ENCODE results near the gene TNS3. TPM values are rescaled to one million over a fixed set of nuclear protein-coding genes. Genes with fewer than 3 reads are reported as not detected.

Gene TNS3
- total and polyA plus RNA-seq, 10 donors: 17.7 to 247 (median 147) TPM

- no peaks in the 10 kb centered on the region for H3K27me3 ChIP-seq (replicated peaks in 1 of 7)
- no peak for DNase-seq
- peaks cover 0 to 49% (median 19%) of the 10 kb centered on the region in 6 donors for H3K4me1 ChIP-seq
- H3K4me3 ChIP-seq: no peak overlapping the region
- H3K36me3 ChIP-seq: peaks cover 4 to 79% (median 19%) of the 10 kb centered on the region in 6 donors
- TF ChIP-seq, protein P1, sequence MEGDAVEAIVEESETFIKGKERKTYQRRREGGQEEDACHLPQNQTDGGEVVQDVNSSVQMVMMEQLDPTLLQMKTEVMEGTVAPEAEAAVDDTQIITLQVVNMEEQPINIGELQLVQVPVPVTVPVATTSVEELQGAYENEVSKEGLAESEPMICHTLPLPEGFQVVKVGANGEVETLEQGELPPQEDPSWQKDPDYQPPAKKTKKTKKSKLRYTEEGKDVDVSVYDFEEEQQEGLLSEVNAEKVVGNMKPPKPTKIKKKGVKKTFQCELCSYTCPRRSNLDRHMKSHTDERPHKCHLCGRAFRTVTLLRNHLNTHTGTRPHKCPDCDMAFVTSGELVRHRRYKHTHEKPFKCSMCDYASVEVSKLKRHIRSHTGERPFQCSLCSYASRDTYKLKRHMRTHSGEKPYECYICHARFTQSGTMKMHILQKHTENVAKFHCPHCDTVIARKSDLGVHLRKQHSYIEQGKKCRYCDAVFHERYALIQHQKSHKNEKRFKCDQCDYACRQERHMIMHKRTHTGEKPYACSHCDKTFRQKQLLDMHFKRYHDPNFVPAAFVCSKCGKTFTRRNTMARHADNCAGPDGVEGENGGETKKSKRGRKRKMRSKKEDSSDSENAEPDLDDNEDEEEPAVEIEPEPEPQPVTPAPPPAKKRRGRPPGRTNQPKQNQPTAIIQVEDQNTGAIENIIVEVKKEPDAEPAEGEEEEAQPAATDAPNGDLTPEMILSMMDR (IDR thresholded peaks at IDR 0.05 in 8 of 11, conservative IDR thresholded peaks at IDR 0.05 in 3 of 11): no peak
- no peak for TF ChIP-seq POLR2AphosphoS5 (IDR thresholded peaks at IDR 0.05)
- H3K9me3 ChIP-seq: no peaks in the 10 kb centered on the region
- peak overlapping the region in 4 of 8 donors; percentile 16 to 23 (median 20) for H3K27ac ChIP-seq
- intact Hi-C loops (cut with DNase I; ENCODE audit: low total_unique reads): no loop called here
- WGBS, 5 donors: 61 to 80% (median 62%) methylated on average over 2 of the region's 2 CpGs
Observed at GRCh38 chr7:47317487-47317886, 264.4 kb downstream of the TNS3 start.

DNA sequence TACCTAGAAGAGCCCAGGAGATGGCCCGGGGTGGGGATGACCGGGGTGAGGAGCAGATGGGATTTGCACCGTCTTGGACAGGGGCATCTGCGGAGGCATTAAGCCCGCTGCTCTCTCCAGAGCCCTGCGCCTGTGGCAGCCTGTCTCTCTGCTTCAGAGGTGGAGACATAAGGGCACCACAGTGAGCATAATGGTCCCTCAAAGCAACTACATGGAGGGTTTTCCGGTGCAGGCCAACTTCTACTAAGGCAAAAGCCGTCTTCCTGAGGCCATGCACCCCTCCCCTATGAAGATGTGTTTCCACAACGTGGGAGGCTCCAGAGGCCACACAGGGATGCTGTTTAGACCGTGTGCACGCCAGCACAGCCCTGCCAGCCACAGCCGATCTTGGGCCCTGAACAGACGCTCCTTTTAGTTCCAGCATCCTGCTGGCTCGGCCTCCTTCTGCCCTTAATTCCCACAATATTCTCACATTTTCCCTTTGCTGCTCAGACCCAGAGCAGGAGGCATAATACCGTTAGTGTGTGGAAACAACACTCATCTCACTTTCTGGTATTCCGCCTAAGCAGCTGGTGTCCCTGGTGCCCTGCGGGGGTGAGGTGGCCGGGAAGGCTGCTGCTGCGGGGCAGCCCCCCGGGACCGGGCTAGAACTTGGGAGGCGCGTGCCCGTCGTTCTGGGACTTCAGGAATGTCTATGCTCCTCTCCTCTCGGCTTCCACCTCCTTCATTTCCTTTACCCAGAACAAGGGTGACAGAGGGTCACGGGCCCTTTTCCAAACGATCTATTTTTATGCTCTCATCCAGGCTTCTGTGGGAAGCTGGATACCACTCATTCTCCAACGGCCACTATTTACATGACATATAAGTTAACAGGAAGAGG is 266.9 kb downstream of the TNS3 start:
- Histone ChIP-seq H3K27ac (peak overlapping the region in 7 of 8 donors; percentile 15 to 74 (median 57)), H3K36me3 (peaks cover 0 to 76% (median 9%) of the 10 kb centered on the region in 6 donors), H3K4me1 (peaks cover 0 to 49% (median 19%) of the 10 kb centered on the region in 6 donors), H3K9me3 (peaks cover 0 to 13% (median 0%) of the 10 kb centered on the region in 8 donors), H3K27me3 (replicated peaks in 1 of 7) (no peaks in the 10 kb centered on the region), H3K4me3 (no peak overlapping the region)
- no peak for DNase-seq
- intact Hi-C loops (cut with DNase I; ENCODE audit: low total_unique reads): no loop called here
- WGBS, 5 donors: 74 to 85% (median 83%) methylated on average over 27 to 29 of the region's 29 CpGs
- TF ChIP-seq POLR2AphosphoS5 (IDR thresholded peaks at IDR 0.05) (peak; percentile 44 to 84 (median 65)), POLR2A (IDR thresholded peaks at IDR 0.05) (no peak)

- WGBS, 5 donors: 81 to 91% (median 84%) methylated on average over 8 of the region's 8 CpGs
- peak overlapping the region in 6 of 8 donors; percentile 15 to 74 (median 58) for H3K27ac ChIP-seq
- peaks cover 0 to 45% (median 19%) of the 10 kb centered on the region in 6 donors for H3K4me1 ChIP-seq
- no peak overlapping the region for H3K4me3 ChIP-seq
- DNase-seq: no peak
- no peak for TF ChIP-seq POLR2AphosphoS5 (IDR thresholded peaks at IDR 0.05)
- TF ChIP-seq, protein P1 (IDR thresholded peaks at IDR 0.05 in 8 of 11, conservative IDR thresholded peaks at IDR 0.05 in 3 of 11): no peak
- no peak for TF ChIP-seq POLR2A (IDR thresholded peaks at IDR 0.05)
- intact Hi-C loops (cut with DNase I; ENCODE audit: low total_unique reads): no loop called here
- peaks cover 0 to 70% (median 9%) of the 10 kb centered on the region in 6 donors for H3K36me3 ChIP-seq
- H3K27me3 ChIP-seq (replicated peaks in 1 of 7): no peaks in the 10 kb centered on the region
- H3K9me3 ChIP-seq: peaks cover 0 to 13% (median 0%) of the 10 kb centered on the region in 8 donors
Observed at GRCh38 chr7:47314248-47314647, 267.7 kb downstream of the TNS3 start.

GRCh38 chr7:47313564-47313963 is 268.3 kb downstream of the TNS3 start:
- no peaks in the 10 kb centered on the region for H3K27me3 ChIP-seq (replicated peaks in 1 of 7)
- H3K27ac ChIP-seq: peak overlapping the region in 5 of 8 donors; percentile 53 to 74 (median 59)
- H3K36me3 ChIP-seq: peaks cover 0 to 67% (median 7%) of the 10 kb centered on the region in 6 donors
- intact Hi-C loops (cut with DNase I; ENCODE audit: low total_unique reads): no loop called here
- H3K9me3 ChIP-seq: peaks cover 0 to 17% (median 2%) of the 10 kb centered on the region in 8 donors
- H3K4me3 ChIP-seq: no peak overlapping the region
- no peak for DNase-seq
- H3K4me1 ChIP-seq: peaks cover 0 to 39% (median 16%) of the 10 kb centered on the region in 6 donors
- 69 to 85% (median 74%) methylated on average over 4 of the region's 4 CpGs for WGBS, 5 donors
- TF ChIP-seq, protein P1 (IDR thresholded peaks at IDR 0.05 in 8 of 11, conservative IDR thresholded peaks at IDR 0.05 in 3 of 11): no peak
- no peak for TF ChIP-seq POLR2AphosphoS5 (IDR thresholded peaks at IDR 0.05)
- no peak for TF ChIP-seq POLR2A (IDR thresholded peaks at IDR 0.05)

Measured in spleen (tissue), 11 donors.